Activated effector memory CD4-positive, alpha-beta T cell treated with Interleukin-2 at 50 U/mL for 16 hours (primary cell): Measurements from ENCODE around the gene PCSK1N.
"Not testable (repeated sequence)": the region's sequence is repeated elsewhere in the genome, so short reads cannot be mapped to it uniquely, and the experiment has no call there.

ENCODE experiments used
- DNase-seq: peaks from one replicate; pipeline ENCODE4 v3.0.0-alpha.2; 2020

PCSK1N gene, protein sequence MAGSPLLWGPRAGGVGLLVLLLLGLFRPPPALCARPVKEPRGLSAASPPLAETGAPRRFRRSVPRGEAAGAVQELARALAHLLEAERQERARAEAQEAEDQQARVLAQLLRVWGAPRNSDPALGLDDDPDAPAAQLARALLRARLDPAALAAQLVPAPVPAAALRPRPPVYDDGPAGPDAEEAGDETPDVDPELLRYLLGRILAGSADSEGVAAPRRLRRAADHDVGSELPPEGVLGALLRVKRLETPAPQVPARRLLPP

GRCh38 chrX:48835524-48836329 lies at the start of gene PCSK1N:
Gene PCSK1N (minus strand): TSS chrX:48835610. CDS start chrX:48835532, 78 bp downstream.
- DNase-seq: no peak

- DNase-seq: no peak
These were observed 48.3 kb upstream of the PCSK1N start for GRCh38 chrX:48883729-48884128.

DNA sequence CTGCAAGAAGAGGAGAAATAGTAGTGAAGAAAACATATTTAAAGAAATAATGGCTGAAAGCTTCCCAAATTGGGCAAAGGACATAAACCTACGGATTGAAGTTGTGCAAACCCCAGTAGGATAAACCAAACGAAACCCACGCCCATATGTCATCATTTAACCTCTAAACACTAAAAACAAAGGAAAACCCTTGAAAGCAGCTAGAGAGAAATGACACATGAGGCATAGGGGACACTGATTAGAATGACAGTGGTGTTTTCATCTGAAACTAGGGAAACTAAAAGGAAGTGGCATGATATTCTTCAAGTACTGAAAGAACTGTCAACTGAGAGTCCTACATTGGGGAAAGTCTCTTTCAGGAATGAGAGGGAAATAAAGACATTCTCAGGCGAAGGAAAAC lies 41.5 kb upstream of the PCSK1N start:
- not testable (repeated sequence) for DNase-seq

- not testable (repeated sequence) for DNase-seq
These were observed 36.6 kb upstream of the PCSK1N start for GRCh38 chrX:48872017-48872416.

GRCh38 chrX:48864210-48864609 lies 28.8 kb upstream of the PCSK1N start:
- no peak for DNase-seq

DNA sequence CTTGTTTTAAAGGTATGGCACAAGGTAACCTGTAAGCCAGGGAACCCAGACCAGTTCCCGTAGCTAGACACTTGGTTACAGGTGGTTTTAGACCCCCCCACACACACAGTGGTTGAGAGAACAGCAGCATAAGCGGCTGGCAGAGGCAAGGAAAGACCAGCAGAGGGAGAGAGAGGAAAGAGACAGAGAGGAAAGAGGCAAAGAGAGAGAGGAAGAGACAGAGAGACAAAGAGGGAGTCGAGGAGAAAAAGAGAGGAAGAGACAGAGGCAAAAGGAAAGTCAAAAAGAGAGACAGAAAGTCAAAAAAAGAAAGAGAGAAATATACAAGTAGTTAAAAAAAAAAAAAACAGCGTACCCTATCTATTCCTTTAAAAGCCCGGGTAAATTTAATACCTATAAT lies 19.5 kb upstream of the PCSK1N start:
- no peak for DNase-seq

- not testable (repeated sequence) for DNase-seq
These were observed 18.9 kb upstream of the PCSK1N start for GRCh38 chrX:48854121-48854804.

- DNase-seq: not testable (repeated sequence)
These were observed 18.1 kb upstream of the PCSK1N start for GRCh38 chrX:48853494-48853893.

- DNase-seq: no peak
These were observed 17.4 kb upstream of the PCSK1N start for GRCh38 chrX:48852857-48853256.

- no peak for DNase-seq
These were observed 13.4 kb upstream of the PCSK1N start for GRCh38 chrX:48848847-48849246.

DNA sequence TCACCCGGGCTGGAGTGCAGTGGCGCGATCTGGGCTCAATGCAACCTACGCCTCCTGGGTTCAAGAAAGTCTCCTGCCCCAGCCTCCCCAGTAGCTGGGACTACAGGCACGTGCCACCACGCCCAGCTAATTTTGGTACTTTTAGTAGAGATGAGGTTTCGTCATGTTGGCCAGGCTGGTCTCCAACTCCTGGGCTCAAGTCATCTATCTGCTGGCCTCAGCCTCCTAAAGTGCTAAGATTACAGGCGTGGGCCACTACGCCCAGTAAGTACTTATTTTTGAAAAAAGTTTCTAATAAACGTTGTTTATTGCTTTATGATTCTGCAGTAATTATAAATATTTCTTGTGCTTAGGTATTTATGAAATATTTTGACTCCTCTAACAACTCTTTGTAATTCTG lies 4.3 kb upstream of the PCSK1N start:
- no peak for DNase-seq

DNA sequence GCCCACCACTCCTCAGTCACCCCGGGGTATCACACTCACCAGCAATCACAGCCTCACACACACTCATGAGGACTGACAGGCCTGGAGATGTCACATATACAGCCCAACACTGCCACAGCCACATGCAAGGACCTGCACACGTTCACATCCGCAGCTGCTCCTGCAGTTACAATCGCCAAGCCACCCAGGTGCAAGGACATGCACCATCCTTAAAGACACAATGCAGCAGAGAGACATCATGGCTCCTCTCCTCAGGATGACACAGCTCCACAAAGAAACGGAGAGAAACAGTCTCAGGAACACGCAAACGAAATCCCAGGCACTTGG lies 1.1 kb downstream of the PCSK1N start:
- no peak for DNase-seq

- no peak for DNase-seq
These were observed 1.8 kb downstream of the PCSK1N start for GRCh38 chrX:48833542-48834138.

DNA sequence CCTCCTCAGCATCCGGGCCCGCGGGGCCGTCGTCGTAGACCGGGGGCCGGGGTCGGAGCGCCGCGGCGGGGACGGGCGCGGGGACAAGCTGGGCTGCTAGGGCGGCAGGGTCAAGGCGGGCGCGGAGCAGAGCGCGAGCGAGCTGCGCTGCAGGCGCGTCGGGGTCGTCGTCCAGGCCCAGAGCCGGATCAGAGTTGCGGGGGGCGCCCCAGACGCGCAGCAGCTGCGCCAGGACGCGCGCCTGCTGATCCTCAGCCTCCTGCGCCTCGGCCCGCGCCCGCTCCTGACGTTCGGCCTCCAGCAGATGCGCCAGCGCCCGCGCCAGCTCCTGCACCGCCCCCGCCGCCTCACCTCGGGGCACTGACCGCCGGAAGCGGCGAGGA lies 3.5 kb downstream of the PCSK1N start:
- DNase-seq: no peak

GRCh38 chrX:48831136-48831908 lies 4.1 kb downstream of the PCSK1N start:
- no peak for DNase-seq

- no peak for DNase-seq
These were observed 6.2 kb downstream of the PCSK1N start for GRCh38 chrX:48829016-48829735.

DNA sequence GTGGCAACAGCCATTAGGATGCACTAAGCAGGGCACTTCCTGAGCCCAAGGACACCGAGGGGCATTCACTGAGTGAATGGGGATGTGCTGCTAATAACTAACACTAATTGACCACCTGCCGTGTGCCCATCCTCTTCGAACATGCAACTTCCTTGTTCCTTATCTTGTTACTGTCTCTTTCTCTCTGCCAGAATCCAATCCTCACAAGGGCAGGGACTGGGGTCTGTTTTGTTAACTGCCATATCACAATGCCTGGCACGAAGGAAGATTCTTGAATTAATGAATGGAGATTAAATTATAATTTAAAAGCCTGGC lies 7.8 kb downstream of the PCSK1N start:
- DNase-seq: no peak

DNA sequence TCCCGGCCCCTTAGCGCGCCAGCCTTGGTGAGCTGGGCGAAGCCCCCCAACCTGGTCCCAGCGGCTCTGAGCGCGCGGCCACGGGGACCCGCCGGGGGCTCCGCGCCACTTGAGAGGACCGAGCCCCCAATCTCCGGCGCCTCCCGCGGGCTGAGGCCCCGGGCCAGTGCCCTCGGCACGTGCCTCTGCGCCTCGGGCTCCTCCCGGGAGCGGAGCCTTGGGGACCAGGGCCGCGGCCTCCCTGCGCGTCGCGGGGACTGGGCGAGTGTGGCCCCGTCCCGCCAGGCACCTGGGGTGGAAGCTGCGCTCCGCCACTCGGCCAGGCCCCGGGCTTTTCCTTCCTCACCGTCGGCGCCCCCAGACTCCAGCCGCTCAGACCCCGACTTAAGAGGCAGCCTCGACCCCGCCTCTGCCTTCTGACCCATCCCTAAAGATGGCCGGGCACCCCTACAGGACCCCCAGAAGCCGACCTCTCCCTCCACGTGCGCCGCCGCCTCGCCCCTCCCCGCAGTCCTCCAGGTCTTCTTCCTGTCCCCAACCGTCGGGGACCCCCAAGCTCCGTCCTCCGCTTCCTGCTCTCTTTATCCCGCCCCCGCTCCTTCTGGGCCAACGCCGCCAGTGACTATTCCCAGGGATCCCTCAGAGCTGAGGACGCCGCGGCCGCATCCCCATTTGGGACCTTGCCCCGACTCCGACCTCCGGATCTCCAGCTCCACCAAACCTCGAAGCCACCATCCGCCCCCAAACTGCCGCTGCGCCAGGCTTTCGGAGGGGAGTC lies 8.3 kb downstream of the PCSK1N start:
- no peak for DNase-seq

GRCh38 chrX:48826135-48826875 lies 9.1 kb downstream of the PCSK1N start, which contains the start of gene ERAS:
Gene ERAS (plus strand): TSS chrX:48826513. CDS start chrX:48829124, 2,611 bp downstream.
- DNase-seq: no peak

- no peak for DNase-seq
These were observed 11.3 kb downstream of the PCSK1N start for GRCh38 chrX:48824066-48824465.

DNA sequence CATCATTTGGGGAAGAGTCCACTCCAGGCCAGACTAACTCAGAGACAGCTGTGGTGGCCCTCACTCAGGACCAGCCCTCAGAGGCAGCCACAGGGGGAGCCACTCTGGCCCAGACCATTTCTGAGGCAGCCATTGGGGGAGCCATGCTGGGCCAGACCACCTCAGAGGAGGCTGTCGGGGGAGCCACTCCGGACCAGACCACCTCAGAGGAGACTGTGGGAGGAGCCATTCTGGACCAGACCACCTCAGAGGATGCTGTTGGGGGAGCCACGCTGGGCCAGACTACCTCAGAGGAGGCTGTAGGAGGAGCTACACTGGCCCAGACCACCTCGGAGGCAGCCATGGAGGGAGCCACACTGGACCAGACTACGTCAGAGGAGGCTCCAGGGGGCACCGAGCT lies 12.4 kb downstream of the PCSK1N start:
- no peak for DNase-seq
